Smooth muscle cell (in vitro differentiated cells): ENCODE data around the gene PEAK1. TPM values are rescaled to one million over a fixed set of nuclear protein-coding genes. Genes with fewer than 3 reads are reported as not detected.

Experiments used
- DNase-seq: peaks from one replicate; lab custom pipeline; 2025; ENCODE audit not compliant: unreplicated experiment; lab: John Stamatoyannopoulos, UW
- H2AFZ ChIP-seq: fragments of 200-600 bp; sonication (generic); 2 replicates; pipeline ENCODE4 v1.6.0; 2016; ENCODE audit warnings: antibody characterized with exemption, low read depth, mild to moderate bottlenecking
- H3F3A ChIP-seq: fragments of 200-600 bp; sonication (generic); 2 replicates; pipeline ENCODE4 v1.6.0; 2017; ENCODE audit warnings: antibody characterized with exemption, low read depth
- H3K27ac ChIP-seq: fragments of 200-600 bp; sonication (generic); 2 replicates; pipeline ENCODE4 v1.5.1; 2016; ENCODE audit warnings: low read depth, mild to moderate bottlenecking
- H3K27me3 ChIP-seq: fragments of 200-600 bp; sonication (generic); 2 replicates; pipeline ENCODE4 v1.6.1; 2016; ENCODE audit warnings: low read depth, mild to moderate bottlenecking
- H3K36me3 ChIP-seq: fragments of 200-600 bp; sonication (generic); 2 replicates; pipeline ENCODE4 v1.5.1; 2016; ENCODE audit warnings: low read depth
- H3K4me1 ChIP-seq: fragments of 200-600 bp; sonication (generic); 2 replicates; pipeline ENCODE4 v1.5.1; 2016; ENCODE audit warnings: low read depth
- H3K4me2 ChIP-seq: fragments of 200-600 bp; sonication (generic); 2 replicates; pipeline ENCODE4 v1.6.0; 2016; ENCODE audit warnings: mild to moderate bottlenecking
- H3K4me3 ChIP-seq: fragments of 200-600 bp; sonication (generic); 2 replicates; pipeline ENCODE4 v1.5.1; 2016; ENCODE audit warnings: mild to moderate bottlenecking
- H3K79me2 ChIP-seq: fragments of 200-600 bp; sonication (generic); 2 replicates; pipeline ENCODE4 v1.6.0; 2016; ENCODE audit warnings: low read depth, mild to moderate bottlenecking
- H3K9ac ChIP-seq: fragments of 200-600 bp; sonication (generic); 2 replicates; pipeline ENCODE4 v1.6.0; 2016; ENCODE audit warnings: low read depth
- H3K9me3 ChIP-seq: fragments of 200-600 bp; sonication (generic); replicated peaks from 2 replicates; pipeline ENCODE4 v1.5.1; 2016; ENCODE audit warnings: low read depth
- H4K20me1 ChIP-seq: fragments of 200-600 bp; sonication (generic); 2 replicates; pipeline ENCODE4 v1.6.0; 2016; ENCODE audit warnings: low read depth
- WGBS: methylation state at CpG from one replicate; pipeline ENCODE4 v1.1.7; 2016; ENCODE audit warnings: low lambda C conversion rate; 5-methylcytosine and 5-hydroxymethylcytosine counted together
- polyA plus RNA-seq: library from polyadenylated mRNA; unstranded; fragments of >200 nt; fragmentation: Nextera tagmentation; extraction: Ambion mirVana; gene quantifications from 2 replicates; pipeline ENCODE4 v1.2.1, GENCODE V29; 2016
- total RNA-seq: library from RNA; depleted of rRNA; stranded (reverse); fragments of >200 nt; gene quantifications from 2 replicates; pipeline ENCODE4 v1.2.3, GENCODE V29; 2014
- TF ChIP-seq, protein P1 (sequence below): fragments of 200-600 bp; sonication (generic); IDR thresholded peaks from 2 replicates; pipeline ENCODE4 v1.5.1; 2017; ENCODE audit warnings: borderline replicate concordance, mild to moderate bottlenecking, antibody characterized with exemption; ENCODE audit not compliant: insufficient read depth, poor library complexity, severe bottlenecking

PEAK1 gene
- total and polyA plus RNA-seq, 2 experiments from 2014 or later, result 5.6 to 21.9 TPM

DNA sequence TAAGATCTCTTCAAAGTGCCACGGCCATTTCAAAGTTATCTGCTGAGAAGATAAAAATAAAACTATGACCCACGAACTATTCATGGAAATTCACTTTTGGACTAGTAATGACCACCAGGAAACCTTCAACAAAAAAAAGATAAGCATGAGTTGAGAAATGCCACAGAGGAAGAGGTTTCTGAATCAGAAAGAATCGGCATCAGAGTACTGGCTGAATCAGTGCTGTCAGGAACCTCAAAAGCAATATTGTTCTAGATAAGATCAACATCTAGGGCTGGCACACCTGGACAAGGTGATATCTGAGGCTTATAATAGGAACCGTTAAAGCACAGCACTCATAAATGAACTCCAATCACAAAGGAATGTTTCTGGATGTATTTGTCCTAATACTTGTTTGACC lies 72.7 kb downstream of the PEAK1 start:
- Histone ChIP-seq H3K9me3 (no peaks in the 10 kb centered on the region), H4K20me1 (peaks cover 35% of the 10 kb centered on the region), H3K4me2 (no peak overlapping the region), H3K36me3 (no peaks in the 10 kb centered on the region), H3K4me1 (peaks cover 10% of the 10 kb centered on the region), H3K27me3 (no peaks in the 10 kb centered on the region), H3K79me2 (peaks cover 10% of the 10 kb centered on the region), H3K9ac (no peak overlapping the region), H3K4me3 (no peak overlapping the region), H2AFZ (no peak overlapping the region), H3F3A (no peaks in the 10 kb centered on the region), H3K27ac (no peak overlapping the region)
- WGBS, result 49% methylated on average over 4 of the region's 4 CpGs
- no peak for DNase-seq
- TF ChIP-seq, protein P1, sequence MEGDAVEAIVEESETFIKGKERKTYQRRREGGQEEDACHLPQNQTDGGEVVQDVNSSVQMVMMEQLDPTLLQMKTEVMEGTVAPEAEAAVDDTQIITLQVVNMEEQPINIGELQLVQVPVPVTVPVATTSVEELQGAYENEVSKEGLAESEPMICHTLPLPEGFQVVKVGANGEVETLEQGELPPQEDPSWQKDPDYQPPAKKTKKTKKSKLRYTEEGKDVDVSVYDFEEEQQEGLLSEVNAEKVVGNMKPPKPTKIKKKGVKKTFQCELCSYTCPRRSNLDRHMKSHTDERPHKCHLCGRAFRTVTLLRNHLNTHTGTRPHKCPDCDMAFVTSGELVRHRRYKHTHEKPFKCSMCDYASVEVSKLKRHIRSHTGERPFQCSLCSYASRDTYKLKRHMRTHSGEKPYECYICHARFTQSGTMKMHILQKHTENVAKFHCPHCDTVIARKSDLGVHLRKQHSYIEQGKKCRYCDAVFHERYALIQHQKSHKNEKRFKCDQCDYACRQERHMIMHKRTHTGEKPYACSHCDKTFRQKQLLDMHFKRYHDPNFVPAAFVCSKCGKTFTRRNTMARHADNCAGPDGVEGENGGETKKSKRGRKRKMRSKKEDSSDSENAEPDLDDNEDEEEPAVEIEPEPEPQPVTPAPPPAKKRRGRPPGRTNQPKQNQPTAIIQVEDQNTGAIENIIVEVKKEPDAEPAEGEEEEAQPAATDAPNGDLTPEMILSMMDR, result no peak

DNA sequence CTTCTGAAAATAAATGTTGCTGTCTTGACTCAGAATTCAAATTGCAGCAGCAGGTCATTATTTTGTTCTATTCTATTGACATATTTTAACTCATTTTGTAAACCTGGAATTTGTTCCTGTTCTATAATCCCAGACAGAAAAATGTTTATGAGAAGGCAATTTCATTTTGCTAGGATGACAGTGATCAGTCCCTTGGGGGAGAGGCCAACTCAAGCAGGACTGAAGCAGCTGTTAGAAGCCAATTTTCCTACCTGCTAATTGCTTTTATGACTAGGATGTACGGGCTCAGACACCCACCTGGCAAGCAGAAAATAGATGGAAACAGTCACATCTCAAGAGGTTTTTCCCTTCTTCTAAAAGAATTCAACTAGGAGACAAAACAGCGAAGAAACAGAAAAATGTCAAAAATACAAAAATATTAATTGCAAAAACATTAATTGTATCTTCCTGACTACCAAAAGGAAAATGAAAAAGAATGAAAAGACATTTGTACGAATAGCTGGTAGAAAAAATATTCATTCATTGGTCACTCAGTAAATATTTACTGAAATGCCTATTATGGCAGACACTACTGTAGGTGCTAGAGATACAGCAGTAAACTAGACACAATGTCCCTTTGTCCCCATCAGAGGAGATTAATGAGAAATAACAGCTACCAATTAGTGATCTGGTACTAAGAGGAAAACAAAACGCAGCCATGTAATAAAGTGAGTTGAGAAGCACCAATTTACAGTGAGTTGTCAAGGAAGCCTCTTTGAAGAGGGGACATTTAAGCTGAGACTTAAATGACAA lies 73.5 kb downstream of the PEAK1 start:
- DNase-seq, result no peak
- Histone ChIP-seq H3K27ac (no peak overlapping the region), H3K9me3 (no peaks in the 10 kb centered on the region), H3K79me2 (peaks cover 16% of the 10 kb centered on the region), H3K9ac (no peak overlapping the region), H3K4me3 (no peak overlapping the region), H3K4me2 (no peak overlapping the region), H3K36me3 (no peaks in the 10 kb centered on the region), H4K20me1 (peaks cover 34% of the 10 kb centered on the region), H3F3A (no peaks in the 10 kb centered on the region), H2AFZ (no peak overlapping the region), H3K27me3 (no peaks in the 10 kb centered on the region), H3K4me1 (peaks cover 10% of the 10 kb centered on the region)
- TF ChIP-seq, protein P1, result no peak
- WGBS, result 79% methylated on average over 4 of the region's 4 CpGs

DNA sequence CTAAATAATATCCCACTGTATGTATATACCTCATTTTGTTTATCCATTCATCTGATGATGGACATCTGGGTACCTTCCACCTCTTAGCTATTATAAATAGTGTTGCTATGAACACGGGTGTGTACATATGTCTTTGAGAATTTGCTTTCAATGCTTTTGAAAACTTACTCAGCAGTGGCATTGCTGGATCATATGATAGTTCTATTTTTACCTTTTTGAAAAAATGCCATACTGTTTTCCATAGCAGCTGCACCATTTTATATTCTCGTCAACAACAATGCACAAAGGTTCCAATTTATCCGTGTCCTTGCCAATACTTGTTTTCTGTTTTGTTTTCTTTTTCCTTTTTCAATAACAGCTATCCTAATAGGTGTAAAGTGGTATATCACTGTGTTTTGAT lies 77.1 kb downstream of the PEAK1 start:
- Histone ChIP-seq H3K79me2 (peaks cover 25% of the 10 kb centered on the region), H4K20me1 (peaks cover 31% of the 10 kb centered on the region), H3K27me3 (no peaks in the 10 kb centered on the region), H3K27ac (no peak overlapping the region), H3K9ac (no peak overlapping the region), H3K9me3 (no peaks in the 10 kb centered on the region), H3K4me2 (no peak overlapping the region), H3K36me3 (no peaks in the 10 kb centered on the region), H3K4me1 (no peaks in the 10 kb centered on the region), H2AFZ (no peak overlapping the region), H3K4me3 (no peak overlapping the region), H3F3A (no peaks in the 10 kb centered on the region)
- 98% methylated on average over 3 of the region's 3 CpGs for WGBS
- DNase-seq, result no peak
- TF ChIP-seq, protein P1, result no peak

DNA sequence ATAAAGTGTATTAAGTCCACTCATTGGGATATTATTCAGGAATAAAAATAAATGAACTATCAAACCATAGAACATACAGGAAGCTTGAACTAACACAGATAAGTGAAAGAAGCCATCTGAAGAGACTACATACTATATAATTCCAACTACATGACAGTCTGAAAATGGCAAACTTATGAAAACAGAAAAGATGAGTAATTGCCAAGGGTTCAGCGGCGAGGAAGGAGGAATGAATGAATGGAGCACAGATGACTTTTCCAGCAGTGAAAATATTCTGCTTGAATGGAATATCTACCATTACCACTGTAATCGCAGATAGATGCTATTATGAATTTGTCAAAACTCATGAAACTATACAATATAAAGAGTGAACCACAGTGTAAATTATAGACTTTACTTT lies 79.7 kb downstream of the PEAK1 start:
- Histone ChIP-seq H2AFZ (no peak overlapping the region), H4K20me1 (peaks cover 46% of the 10 kb centered on the region), H3K27me3 (no peaks in the 10 kb centered on the region), H3K36me3 (no peaks in the 10 kb centered on the region), H3F3A (no peaks in the 10 kb centered on the region), H3K79me2 (peaks cover 19% of the 10 kb centered on the region), H3K9me3 (no peaks in the 10 kb centered on the region), H3K4me2 (no peak overlapping the region), H3K4me1 (no peaks in the 10 kb centered on the region), H3K27ac (no peak overlapping the region), H3K9ac (no peak overlapping the region), H3K4me3 (no peak overlapping the region)
- WGBS, result 91% methylated on average over 3 of the region's 3 CpGs
- TF ChIP-seq, protein P1, result no peak
- no peak for DNase-seq
